H1 (cell line): ENCODE data around the gene RFX3. TPM values are rescaled to one million over a fixed set of nuclear protein-coding genes. Genes with fewer than 3 reads are reported as not detected.

Experiments
- BRCA1 ChIP-seq: IDR thresholded peaks from 2 replicates; pipeline ENCODE4 v1.6.1; 2012; ENCODE audit warnings: low read depth, low read length, improper control_type of control experiment
- CHD7 ChIP-seq: fragments of 300-600 bp; sonication (generic); IDR thresholded peaks from 2 replicates; pipeline ENCODE4 v1.7.1; 2012; ENCODE audit warnings: low read length, moderate library complexity, mild to moderate bottlenecking, inconsistent platforms; ENCODE audit not compliant: insufficient replicate concordance
- CTBP2 ChIP-seq: IDR thresholded peaks from 2 replicates; pipeline ENCODE4 v1.7.0; 2011; ENCODE audit warnings: borderline replicate concordance, mild to moderate bottlenecking, moderate library complexity, mixed read lengths, low read length; ENCODE audit not compliant: insufficient read depth, insufficient read length
- GTF2F1 ChIP-seq: IDR thresholded peaks from 2 replicates; pipeline ENCODE4 v1.6.1; 2012; ENCODE audit warnings: low read depth, low read length, improper control_type of control experiment, borderline replicate concordance
- MAX ChIP-seq: IDR thresholded peaks from 2 replicates; pipeline ENCODE4 v1.6.1; 2012; ENCODE audit warnings: inconsistent platforms
- SIX5 ChIP-seq: IDR thresholded peaks from 2 replicates; pipeline ENCODE4 v1.6.1; 2011; ENCODE audit warnings: mild to moderate bottlenecking, low read depth, low read length
- polyA plus RNA-seq, 7 experiments: library from polyadenylated mRNA; depleted of rRNA in 3 of 7; stranded (reverse) in 5 of 7; unstranded in 2 of 7; fragments of >200 nt in 5 of 7; fragments of 200-250 nt in 2 of 7; gene quantifications; 1 replicate in 5 of 7; 2 replicates in 1 of 7; 4 replicates in 1 of 7; pipeline versions ENCODE4 v1.2.1 to v1.2.3, GENCODE V29; 2011 to 2013; ENCODE audit warnings: missing spikeins in 2 of 7, mixed read lengths in 2 of 7
- total RNA-seq: library from RNA; stranded (reverse); fragmentation: NEBNext Ultra II Directional; extraction: Animal tissue kit (Norgen Biotek cat#: 25700); gene quantifications from 2 replicates; pipeline ENCODE4 v1.2.1, GENCODE V29; 2021

The RFX3 gene
- total and polyA plus RNA-seq, 2 of the 8 experiments (the other 6 are each of a cell fraction or from before 2014, with no cell fraction given) = 4.9 to 22.6 TPM

- TF ChIP-seq CHD7 (no peak), BRCA1 (no peak), MAX (no peak), CTBP2 (no peak), GTF2F1 (no peak), SIX5 (no peak)
Measured at GRCh38 chr9:3292311-3292710, 233.5 kb downstream of the RFX3 start (continued).
